HepG2 (cell line): ENCODE results near the gene UQCR11. TPM values are rescaled to one million over a fixed set of nuclear protein-coding genes. Genes with fewer than 3 reads are reported as not detected.

Experiments used
- FOXP1 ChIP-seq, 2 experiments: fragments of 450-650 bp in 1 of 2; IDR thresholded peaks; 2 replicates each; pipeline ENCODE4 v1.6.1; 2017 to 2018; ENCODE audit warnings: antibody characterized with exemption in 1 of 2
- GZF1 ChIP-seq: sonication (generic); formaldehyde crosslinking; IDR thresholded peaks from 2 replicates; pipeline ENCODE4 v1.5.1; 2020; ENCODE audit warnings: mild to moderate bottlenecking, missing genetic modification reagents
- NFIC ChIP-seq: IDR thresholded peaks from 2 replicates; pipeline ENCODE4 v1.6.1; 2012; ENCODE audit warnings: mild to moderate bottlenecking, low read length, inconsistent platforms
- PPARG ChIP-seq: conservative IDR thresholded peaks from 2 replicates; pipeline ENCODE4 v1.6.1; 2016; ENCODE audit warnings: missing biosample characterization, missing genetic modification reagents
- ZBTB33 ChIP-seq: sonication (generic); formaldehyde crosslinking; IDR thresholded peaks from 2 replicates; pipeline ENCODE4 v1.4.0; 2020; ENCODE audit warnings: missing genetic modification reagents
- ZFX ChIP-seq: sonication (generic); formaldehyde crosslinking; IDR thresholded peaks from 2 replicates; pipeline ENCODE4 v1.4.0; 2020; ENCODE audit warnings: mild to moderate bottlenecking, low read depth, missing genetic modification reagents, moderate library complexity
- ZNF280D ChIP-seq: sonication (generic); formaldehyde crosslinking; IDR thresholded peaks from 2 replicates; pipeline ENCODE4 v1.5.1; 2020; ENCODE audit warnings: mild to moderate bottlenecking, missing genetic modification reagents
- ZNF337 ChIP-seq: sonication (generic); formaldehyde crosslinking; IDR thresholded peaks from 2 replicates; pipeline ENCODE4 v1.5.1; 2020; ENCODE audit warnings: missing genetic modification reagents, low read depth, mild to moderate bottlenecking, borderline replicate concordance
- ZNF557 ChIP-seq: sonication (generic); formaldehyde crosslinking; IDR thresholded peaks from 2 replicates; pipeline ENCODE4 v1.4.0; 2020; ENCODE audit warnings: missing genetic modification reagents
- ZSCAN30 ChIP-seq: sonication (generic); formaldehyde crosslinking; IDR thresholded peaks from 2 replicates; pipeline ENCODE4 v1.5.0; 2020; ENCODE audit warnings: mild to moderate bottlenecking, missing genetic modification reagents
- polyA plus RNA-seq, 8 experiments: library from polyadenylated mRNA; depleted of rRNA in 3 of 8; stranded (reverse) in 7 of 8; unstranded in 1 of 8; fragments of >200 nt; fragmentation: Illumina TruSeq in 4 of 8; extraction: Trizol in 4 of 8; gene quantifications; 2 replicates each; pipeline versions ENCODE4 v1.2.1 to v1.2.3, GENCODE V29; 2011 to 2016; ENCODE audit warnings: low read depth in 4 of 8, missing spikeins in 1 of 8, mixed read lengths in 1 of 8; ENCODE audit not compliant: insufficient read depth in 1 of 8
- total RNA-seq, 5 experiments: library from RNA; depleted of rRNA; stranded (reverse); fragments of >200 nt; fragmentation: Illumina TruSeq; extraction: Trizol; gene quantifications; 2 replicates each; pipeline ENCODE4 v1.2.3, GENCODE V29; 2016; ENCODE audit warnings: low read depth in 1 of 5
- TF ChIP-seq, protein P1 (sequence below): sonication (generic); formaldehyde crosslinking; IDR thresholded peaks from 2 replicates; pipeline ENCODE4 v1.8.0; 2022; ENCODE audit warnings: low read depth, missing genetic modification reagents
- TF ChIP-seq, protein P2 (sequence below): sonication (generic); formaldehyde crosslinking; conservative IDR thresholded peaks from 2 replicates; pipeline ENCODE4 v1.4.0; 2020; ENCODE audit warnings: missing genetic modification reagents
- TF ChIP-seq, protein P3 (sequence below): sonication (generic); formaldehyde crosslinking; IDR thresholded peaks from 2 replicates; pipeline ENCODE4 v1.4.0; 2020; ENCODE audit warnings: missing genetic modification reagents
- TF ChIP-seq, protein P4 (sequence below): sonication (generic); formaldehyde crosslinking; IDR thresholded peaks from 2 replicates; pipeline ENCODE4 v1.8.1; 2023; ENCODE audit warnings: mild to moderate bottlenecking, missing genetic modification reagents

UQCR11 gene
- total and polyA plus RNA-seq, 2 of the 13 experiments (the other 11 are each of a cell fraction or from before 2014, with no cell fraction given) = 125 to 214 TPM

- TF ChIP-seq, protein P1, sequence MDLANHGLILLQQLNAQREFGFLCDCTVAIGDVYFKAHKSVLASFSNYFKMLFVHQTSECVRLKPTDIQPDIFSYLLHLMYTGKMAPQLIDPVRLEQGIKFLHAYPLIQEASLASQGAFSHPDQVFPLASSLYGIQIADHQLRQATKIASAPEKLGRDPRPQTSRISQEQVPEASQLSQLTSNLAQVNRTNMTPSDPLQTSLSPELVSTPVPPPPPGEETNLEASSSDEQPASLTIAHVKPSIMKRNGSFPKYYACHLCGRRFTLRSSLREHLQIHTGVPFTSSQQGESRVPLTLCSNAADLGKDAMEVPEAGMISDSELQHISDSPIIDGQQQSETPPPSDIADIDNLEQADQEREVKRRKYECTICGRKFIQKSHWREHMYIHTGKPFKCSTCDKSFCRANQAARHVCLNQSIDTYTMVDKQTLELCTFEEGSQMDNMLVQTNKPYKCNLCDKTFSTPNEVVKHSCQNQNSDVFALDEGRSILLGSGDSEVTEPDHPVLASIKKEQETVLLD = no peak
- TF ChIP-seq, protein P2, sequence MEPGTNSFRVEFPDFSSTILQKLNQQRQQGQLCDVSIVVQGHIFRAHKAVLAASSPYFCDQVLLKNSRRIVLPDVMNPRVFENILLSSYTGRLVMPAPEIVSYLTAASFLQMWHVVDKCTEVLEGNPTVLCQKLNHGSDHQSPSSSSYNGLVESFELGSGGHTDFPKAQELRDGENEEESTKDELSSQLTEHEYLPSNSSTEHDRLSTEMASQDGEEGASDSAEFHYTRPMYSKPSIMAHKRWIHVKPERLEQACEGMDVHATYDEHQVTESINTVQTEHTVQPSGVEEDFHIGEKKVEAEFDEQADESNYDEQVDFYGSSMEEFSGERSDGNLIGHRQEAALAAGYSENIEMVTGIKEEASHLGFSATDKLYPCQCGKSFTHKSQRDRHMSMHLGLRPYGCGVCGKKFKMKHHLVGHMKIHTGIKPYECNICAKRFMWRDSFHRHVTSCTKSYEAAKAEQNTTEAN (CRISPR knock-in tag) = no peak
- TF ChIP-seq, protein P3, sequence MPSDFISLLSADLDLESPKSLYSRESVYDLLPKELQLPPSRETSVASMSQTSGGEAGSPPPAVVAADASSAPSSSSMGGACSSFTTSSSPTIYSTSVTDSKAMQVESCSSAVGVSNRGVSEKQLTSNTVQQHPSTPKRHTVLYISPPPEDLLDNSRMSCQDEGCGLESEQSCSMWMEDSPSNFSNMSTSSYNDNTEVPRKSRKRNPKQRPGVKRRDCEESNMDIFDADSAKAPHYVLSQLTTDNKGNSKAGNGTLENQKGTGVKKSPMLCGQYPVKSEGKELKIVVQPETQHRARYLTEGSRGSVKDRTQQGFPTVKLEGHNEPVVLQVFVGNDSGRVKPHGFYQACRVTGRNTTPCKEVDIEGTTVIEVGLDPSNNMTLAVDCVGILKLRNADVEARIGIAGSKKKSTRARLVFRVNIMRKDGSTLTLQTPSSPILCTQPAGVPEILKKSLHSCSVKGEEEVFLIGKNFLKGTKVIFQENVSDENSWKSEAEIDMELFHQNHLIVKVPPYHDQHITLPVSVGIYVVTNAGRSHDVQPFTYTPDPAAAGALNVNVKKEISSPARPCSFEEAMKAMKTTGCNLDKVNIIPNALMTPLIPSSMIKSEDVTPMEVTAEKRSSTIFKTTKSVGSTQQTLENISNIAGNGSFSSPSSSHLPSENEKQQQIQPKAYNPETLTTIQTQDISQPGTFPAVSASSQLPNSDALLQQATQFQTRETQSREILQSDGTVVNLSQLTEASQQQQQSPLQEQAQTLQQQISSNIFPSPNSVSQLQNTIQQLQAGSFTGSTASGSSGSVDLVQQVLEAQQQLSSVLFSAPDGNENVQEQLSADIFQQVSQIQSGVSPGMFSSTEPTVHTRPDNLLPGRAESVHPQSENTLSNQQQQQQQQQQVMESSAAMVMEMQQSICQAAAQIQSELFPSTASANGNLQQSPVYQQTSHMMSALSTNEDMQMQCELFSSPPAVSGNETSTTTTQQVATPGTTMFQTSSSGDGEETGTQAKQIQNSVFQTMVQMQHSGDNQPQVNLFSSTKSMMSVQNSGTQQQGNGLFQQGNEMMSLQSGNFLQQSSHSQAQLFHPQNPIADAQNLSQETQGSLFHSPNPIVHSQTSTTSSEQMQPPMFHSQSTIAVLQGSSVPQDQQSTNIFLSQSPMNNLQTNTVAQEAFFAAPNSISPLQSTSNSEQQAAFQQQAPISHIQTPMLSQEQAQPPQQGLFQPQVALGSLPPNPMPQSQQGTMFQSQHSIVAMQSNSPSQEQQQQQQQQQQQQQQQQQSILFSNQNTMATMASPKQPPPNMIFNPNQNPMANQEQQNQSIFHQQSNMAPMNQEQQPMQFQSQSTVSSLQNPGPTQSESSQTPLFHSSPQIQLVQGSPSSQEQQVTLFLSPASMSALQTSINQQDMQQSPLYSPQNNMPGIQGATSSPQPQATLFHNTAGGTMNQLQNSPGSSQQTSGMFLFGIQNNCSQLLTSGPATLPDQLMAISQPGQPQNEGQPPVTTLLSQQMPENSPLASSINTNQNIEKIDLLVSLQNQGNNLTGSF (CRISPR knock-in tag) = no peak
- TF ChIP-seq ZNF337 (CRISPR knock-in tag) (no peak), PPARG (CRISPR knock-in tag) (no peak), GZF1 (CRISPR knock-in tag) (no peak), ZBTB33 (CRISPR knock-in tag) (no peak), ZNF557 (no peak), FOXP1 (IDR thresholded peaks at IDR 0.05) (no peak), FOXP1 (CRISPR knock-in tag; IDR thresholded peaks at IDR 0.05) (no peak), ZSCAN30 (CRISPR knock-in tag) (no peak), ZFX (CRISPR knock-in tag) (peak; percentile 25; the same call in 1 of the 2 replicates), ZNF280D (CRISPR knock-in tag) (no peak), NFIC (no peak)
- TF ChIP-seq, protein P4, sequence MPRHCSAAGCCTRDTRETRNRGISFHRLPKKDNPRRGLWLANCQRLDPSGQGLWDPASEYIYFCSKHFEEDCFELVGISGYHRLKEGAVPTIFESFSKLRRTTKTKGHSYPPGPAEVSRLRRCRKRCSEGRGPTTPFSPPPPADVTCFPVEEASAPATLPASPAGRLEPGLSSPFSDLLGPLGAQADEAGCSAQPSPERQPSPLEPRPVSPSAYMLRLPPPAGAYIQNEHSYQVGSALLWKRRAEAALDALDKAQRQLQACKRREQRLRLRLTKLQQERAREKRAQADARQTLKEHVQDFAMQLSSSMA (CRISPR knock-in tag) = no peak
Observed at GRCh38 chr19:1567116-1567847, 38.0 kb downstream of the UQCR11 start (continued).
